HFF-Myc (cell line): Measurements from ENCODE around the gene FAM53C.

ENCODE experiments used
- DNase-seq: peaks from one replicate; pipeline ENCODE4 v3.0.0-alpha.2; 2011; ENCODE audit warnings: low read depth; ENCODE audit errors: extremely low read depth
- H3K4me3 ChIP-seq: replicated peaks from 2 replicates; pipeline ENCODE4 v1.5.1; 2011; ENCODE audit warnings: low read depth, mild to moderate bottlenecking, control low read depth, low read length
- TF ChIP-seq, protein P1 (sequence below): IDR thresholded peaks from 2 replicates; pipeline ENCODE4 v1.5.1; 2012; ENCODE audit warnings: mild to moderate bottlenecking, low read depth, low read length, control low read depth; ENCODE audit errors: missing control alignments

The FAM53C gene

DNA sequence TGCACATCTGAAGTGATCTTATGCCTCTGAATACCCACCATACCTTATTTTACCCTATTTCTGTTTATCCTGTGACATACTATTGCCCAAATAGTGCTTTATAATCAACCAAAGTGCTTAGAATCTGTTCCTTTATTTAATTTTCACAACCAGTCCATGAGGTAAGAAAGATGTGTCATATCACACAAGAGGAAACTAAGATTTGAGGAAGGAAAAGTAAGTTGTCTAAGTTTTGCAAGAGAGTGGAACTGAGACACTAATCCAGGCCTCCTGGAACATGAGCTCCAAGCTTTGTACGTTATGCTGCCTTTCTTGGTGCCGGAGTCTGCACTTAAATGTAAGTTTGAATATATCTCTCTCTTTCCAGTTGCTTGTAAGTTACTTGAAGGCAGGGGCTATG is 31.6 kb downstream of the FAM53C start:
- no peak for DNase-seq
- TF ChIP-seq, protein P1, sequence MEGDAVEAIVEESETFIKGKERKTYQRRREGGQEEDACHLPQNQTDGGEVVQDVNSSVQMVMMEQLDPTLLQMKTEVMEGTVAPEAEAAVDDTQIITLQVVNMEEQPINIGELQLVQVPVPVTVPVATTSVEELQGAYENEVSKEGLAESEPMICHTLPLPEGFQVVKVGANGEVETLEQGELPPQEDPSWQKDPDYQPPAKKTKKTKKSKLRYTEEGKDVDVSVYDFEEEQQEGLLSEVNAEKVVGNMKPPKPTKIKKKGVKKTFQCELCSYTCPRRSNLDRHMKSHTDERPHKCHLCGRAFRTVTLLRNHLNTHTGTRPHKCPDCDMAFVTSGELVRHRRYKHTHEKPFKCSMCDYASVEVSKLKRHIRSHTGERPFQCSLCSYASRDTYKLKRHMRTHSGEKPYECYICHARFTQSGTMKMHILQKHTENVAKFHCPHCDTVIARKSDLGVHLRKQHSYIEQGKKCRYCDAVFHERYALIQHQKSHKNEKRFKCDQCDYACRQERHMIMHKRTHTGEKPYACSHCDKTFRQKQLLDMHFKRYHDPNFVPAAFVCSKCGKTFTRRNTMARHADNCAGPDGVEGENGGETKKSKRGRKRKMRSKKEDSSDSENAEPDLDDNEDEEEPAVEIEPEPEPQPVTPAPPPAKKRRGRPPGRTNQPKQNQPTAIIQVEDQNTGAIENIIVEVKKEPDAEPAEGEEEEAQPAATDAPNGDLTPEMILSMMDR: no peak
- no peak overlapping the region for H3K4me3 ChIP-seq

DNA sequence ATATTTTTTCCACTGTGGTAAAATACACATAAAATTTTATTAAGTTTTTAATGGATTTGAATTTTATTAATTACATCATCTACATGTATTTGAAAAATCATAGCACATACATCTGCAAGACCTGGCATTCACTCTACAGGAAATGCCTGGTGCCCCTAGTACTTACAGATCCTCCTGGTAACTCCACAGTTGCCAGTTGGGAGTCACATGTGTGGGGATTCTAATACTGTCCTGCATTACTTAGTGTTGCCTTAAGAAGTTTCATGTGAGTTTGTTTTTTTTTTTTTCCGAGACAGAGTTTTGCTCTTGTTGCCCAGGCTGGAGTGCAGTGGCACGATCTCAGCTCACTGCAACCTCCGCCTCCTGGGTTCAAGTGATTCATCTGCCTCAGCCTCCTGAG is 32.5 kb downstream of the FAM53C start:
- TF ChIP-seq, protein P1: no peak
- no peak overlapping the region for H3K4me3 ChIP-seq
- no peak for DNase-seq

DNA sequence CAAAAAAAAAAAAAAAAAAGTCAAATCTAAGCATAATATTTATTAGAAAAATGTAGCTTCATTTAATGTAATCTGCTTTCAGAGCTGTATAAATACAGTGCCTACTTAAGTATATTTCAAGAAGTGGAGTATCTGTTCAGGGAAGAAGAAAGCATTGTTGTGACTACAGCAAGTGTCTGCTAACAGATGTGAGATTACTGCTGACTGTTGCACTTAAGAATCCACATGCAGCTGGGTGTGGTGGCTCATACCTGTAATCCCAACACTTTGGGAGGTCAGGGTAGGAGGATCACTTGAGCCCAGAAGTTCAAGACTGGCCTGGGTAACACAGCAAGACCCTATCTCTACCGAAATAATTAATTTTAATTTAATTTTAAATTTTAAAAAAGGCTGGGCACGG is 33.4 kb downstream of the FAM53C start:
- TF ChIP-seq, protein P1: no peak
- DNase-seq: no peak
- H3K4me3 ChIP-seq: no peak overlapping the region

GRCh38 chr5:138372225-138372624 is 34.2 kb downstream of the FAM53C start:
- no peak overlapping the region for H3K4me3 ChIP-seq
- no peak for DNase-seq
- TF ChIP-seq, protein P1: no peak

DNA sequence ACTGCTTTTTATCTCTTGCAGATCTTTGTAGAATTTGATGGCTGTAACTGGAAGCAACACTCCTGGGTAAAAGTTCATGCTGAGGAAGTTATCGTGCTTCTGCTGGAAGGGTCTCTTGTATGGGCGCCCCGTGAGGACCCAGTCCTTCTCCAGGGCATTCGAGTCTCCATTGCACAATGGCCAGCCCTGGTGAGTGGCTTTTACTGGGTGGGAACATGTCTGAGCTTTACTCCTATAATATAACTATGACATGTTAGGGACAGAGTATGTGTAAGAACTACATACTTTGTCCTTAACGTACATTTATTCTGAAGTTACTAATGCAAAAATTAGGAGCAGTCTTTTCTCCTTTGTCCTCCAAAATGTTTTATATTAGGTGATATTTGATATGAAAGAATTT is 34.6 kb downstream of the FAM53C start:
- DNase-seq: no peak
- H3K4me3 ChIP-seq: no peak overlapping the region
- TF ChIP-seq, protein P1: no peak

DNA sequence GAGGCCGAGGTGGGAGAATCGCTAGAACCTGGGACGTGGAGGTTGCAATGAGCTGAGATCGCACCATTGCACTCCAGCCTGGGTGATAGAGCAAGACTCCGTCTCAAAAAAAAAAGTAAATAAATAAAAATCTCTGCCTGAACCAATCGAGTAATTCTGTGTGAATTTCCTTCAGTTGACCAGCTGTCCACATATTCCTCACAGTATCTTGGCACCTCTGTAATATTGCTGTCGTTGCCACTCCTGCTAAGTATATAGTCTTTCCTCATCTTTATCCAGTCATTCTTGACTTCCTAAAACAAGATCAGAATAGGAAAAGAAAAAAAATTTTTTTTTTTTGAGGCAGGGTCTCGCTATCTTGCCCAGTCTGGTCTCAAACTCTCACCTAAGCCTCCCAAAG is 44.3 kb downstream of the FAM53C start:
- TF ChIP-seq, protein P1: no peak
- H3K4me3 ChIP-seq: no peak overlapping the region
- no peak for DNase-seq

DNA sequence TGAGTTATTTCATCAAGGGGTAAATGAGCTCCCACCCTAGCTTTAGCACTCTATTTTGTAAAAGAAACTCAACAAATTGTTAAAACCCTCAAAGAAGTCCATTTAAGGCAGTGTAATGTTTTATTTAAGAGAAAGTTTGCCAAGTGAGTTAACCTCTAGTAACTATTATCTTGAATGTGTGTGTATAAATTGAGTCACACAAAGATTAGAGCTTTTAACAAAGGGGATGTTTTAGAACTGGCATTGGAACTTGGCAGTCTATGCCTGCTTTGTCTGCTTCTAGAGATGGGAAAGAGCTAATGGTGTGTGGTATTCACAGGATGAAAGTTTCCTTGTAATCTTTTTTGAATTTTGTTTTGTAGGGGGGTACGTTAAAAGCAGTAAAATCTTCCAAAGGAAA is 47.6 kb downstream of the FAM53C start:
- no peak for DNase-seq
- TF ChIP-seq, protein P1: no peak
- no peak overlapping the region for H3K4me3 ChIP-seq
